Activated CD8-positive, alpha-beta T cell treated with anti-CD3 and anti-CD28 coated beads, Interleukin-2, amount 10 ng/mL, durations not matched to agents 7 days and 5 days (primary cell): ENCODE data around the gene POLR2J. TPM values are rescaled to one million over a fixed set of nuclear protein-coding genes. Genes with fewer than 3 reads are reported as not detected.
"Not testable (repeated sequence)": the region's sequence is repeated elsewhere in the genome, so short reads cannot be mapped to it uniquely, and the experiment has no call there.

Experiments used
- ATAC-seq: fragments of 150-1000 bp; cut with Tn5 transposase; one replicate; pipeline ENCODE4 v1.10.0; 2021; ENCODE audit warnings: moderate library complexity
- CTCF ChIA-PET: fragments of 350-600 bp; sonication (Branson Sonifier 250); formaldehyde crosslinking; loops from one replicate; lab custom pipeline; 2021; ENCODE audit warnings: antibody characterized with exemption; lab: Charles Lee
- POLR2A ChIA-PET: fragments of 350-600 bp; sonication (Branson Sonifier 250); formaldehyde crosslinking; loops from one replicate; lab custom pipeline; 2021; ENCODE audit warnings: antibody characterized with exemption; lab: Charles Lee
- DNase-seq: peaks from one replicate; pipeline ENCODE4 v3.0.0-alpha.2; 2020
- H3K27ac Mint-ChIP-seq: one replicate; pipeline ENCODE4 v1.8.0; 2021; ENCODE audit warnings: mild to moderate bottlenecking, mixed read lengths
- H3K27me3 Mint-ChIP-seq: one replicate; pipeline ENCODE4 v1.8.0; 2021; ENCODE audit warnings: low read depth, mixed read lengths
- H3K36me3 Mint-ChIP-seq: one replicate; pipeline ENCODE4 v1.8.0; 2021; ENCODE audit warnings: low read depth, mixed read lengths
- H3K4me1 Mint-ChIP-seq: one replicate; pipeline ENCODE4 v1.8.0; 2021; ENCODE audit warnings: low read depth, mixed read lengths
- H3K4me3 Mint-ChIP-seq: one replicate; pipeline ENCODE4 v1.8.0; 2021; ENCODE audit warnings: mild to moderate bottlenecking, mixed read lengths
- H3K9me3 Mint-ChIP-seq: one replicate; pipeline ENCODE4 v1.8.0; 2022; ENCODE audit warnings: mixed read lengths; ENCODE audit not compliant: insufficient read depth
- total RNA-seq, 2 experiments: library from RNA; stranded (reverse); gene quantifications; one replicate each; pipeline ENCODE4 v1.2.3, GENCODE V29; 2021

The POLR2J gene
- total RNA-seq = 10 to 100 TPM; 55.7 to 62.0 TPM

GRCh38 chr7:102478314-102479208 is at the start of gene POLR2J:
Gene POLR2J, minus strand, starts transcription at chr7:102478922. Its CDS starts 62 bp downstream, at chr7:102478860.
- POLR2A ChIA-PET = not testable (repeated sequence)

DNA sequence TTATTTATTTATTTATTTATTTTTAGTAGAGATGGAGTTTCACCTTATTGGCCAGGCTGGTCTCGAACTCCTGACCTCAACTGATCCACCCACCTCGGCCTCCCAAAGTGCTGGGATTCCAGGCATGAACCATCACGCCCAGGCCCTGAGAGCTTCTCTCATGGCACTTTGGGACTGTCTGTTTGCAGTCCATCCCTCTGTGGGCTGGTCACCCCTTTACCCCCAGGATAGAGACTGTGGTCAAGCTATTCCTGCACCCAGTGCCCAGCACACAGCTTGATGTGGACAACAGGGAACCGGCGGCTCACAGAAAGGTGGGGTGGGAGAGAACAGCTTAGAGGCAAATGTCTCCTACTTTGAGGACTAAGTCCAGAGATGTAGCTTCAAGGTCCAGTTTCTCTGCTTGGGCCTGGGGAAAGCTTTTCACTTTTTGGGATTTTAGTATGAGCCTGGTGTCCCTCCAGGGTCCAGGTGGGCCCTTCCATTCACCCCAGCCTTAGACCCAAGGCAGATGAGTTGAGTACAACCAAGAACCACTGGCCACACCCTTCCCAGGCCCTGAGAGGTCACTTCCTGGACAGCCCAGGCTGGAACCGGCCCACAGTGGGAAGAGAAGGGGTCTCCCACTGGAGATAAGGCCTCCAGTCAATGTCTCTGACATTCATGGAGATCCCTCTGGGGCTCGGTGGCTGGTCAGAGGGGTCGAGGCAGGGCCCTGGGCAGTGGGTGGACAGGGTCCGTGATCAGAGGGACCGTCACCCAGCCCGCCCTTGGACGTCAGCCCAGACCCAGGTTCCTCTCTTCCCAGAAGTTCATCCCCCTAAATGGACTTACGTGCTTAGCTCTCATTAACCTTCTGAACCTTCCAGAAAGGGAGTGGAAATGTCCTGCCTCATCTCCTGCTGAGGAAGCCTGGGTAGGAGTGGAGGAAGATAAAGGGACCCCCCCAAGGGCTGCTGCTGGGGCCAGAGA is 49.4 kb upstream of the POLR2J start:
- POLR2A ChIA-PET, CTCF ChIA-PET: not testable (repeated sequence)

More at GRCh38 chr7:102478314-102479208, at the start of gene POLR2J:
- H3K36me3 Mint-ChIP-seq, H3K4me1 Mint-ChIP-seq, H3K9me3 Mint-ChIP-seq, H3K27me3 Mint-ChIP-seq, CTCF ChIA-PET: not testable (repeated sequence)
- Mint-ChIP-seq H3K4me3 (peak within 1 kb of the TSS; percentile 89), H3K27ac (peak within 1 kb of the TSS; percentile 87)
- DNase-seq = peak; percentile 79
- ATAC-seq = peak; percentile 92

GRCh38 chr7:102527182-102527581 is 48.5 kb upstream of the POLR2J start:
- DNase-seq, H3K4me3 Mint-ChIP-seq, H3K9me3 Mint-ChIP-seq, ATAC-seq, CTCF ChIA-PET, H3K27me3 Mint-ChIP-seq, H3K4me1 Mint-ChIP-seq, POLR2A ChIA-PET, H3K27ac Mint-ChIP-seq, H3K36me3 Mint-ChIP-seq: not testable (repeated sequence)

More for the DNA sequence above, 49.4 kb upstream of the POLR2J start:
- H3K27me3 Mint-ChIP-seq, H3K27ac Mint-ChIP-seq, H3K4me1 Mint-ChIP-seq, H3K36me3 Mint-ChIP-seq, H3K4me3 Mint-ChIP-seq, H3K9me3 Mint-ChIP-seq, ATAC-seq, DNase-seq: not testable (repeated sequence)

DNA sequence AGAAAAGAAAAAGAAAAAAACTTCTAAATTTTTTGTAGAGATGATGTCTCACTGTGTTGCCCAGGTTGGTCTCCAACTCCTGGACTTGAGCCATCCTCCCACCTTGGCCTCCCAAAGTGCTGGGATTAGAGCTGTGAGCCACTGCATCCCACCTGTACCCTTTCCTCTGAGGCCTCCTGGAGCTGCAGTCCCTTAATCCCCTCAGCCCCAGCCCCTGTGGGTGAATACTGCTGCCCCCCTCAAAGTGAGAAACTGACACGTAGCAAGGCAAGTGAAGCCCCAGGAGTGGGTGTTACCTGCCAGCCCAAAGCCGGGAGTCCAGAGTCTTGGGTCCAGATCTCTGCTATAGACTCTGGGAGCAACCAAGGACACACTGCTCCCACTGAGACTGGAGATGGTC is 46.1 kb upstream of the POLR2J start:
- H3K27me3 Mint-ChIP-seq, H3K4me1 Mint-ChIP-seq: not testable (repeated sequence)

DNA sequence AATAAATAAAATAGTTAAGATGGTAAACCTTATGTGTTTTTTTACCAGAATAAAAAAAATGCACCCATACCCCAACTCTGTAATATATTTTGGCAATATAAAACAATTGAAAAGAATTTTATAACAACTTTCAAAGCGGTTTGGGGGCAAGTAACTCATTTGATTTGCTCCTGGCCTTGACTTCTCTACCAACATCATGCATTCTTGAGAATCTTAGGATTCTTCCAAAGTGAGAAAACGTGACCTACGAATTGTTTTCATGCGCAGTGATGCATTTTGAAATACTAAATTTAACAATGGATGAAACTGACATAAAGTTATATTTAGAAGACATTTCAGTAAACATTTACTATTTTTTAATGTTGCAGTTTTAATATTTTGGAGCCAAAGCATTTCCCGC is 42.1 kb upstream of the POLR2J start:
- H3K4me3 Mint-ChIP-seq, H3K27ac Mint-ChIP-seq, H3K36me3 Mint-ChIP-seq, ATAC-seq, POLR2A ChIA-PET, H3K9me3 Mint-ChIP-seq, H3K4me1 Mint-ChIP-seq, DNase-seq, H3K27me3 Mint-ChIP-seq, CTCF ChIA-PET: not testable (repeated sequence)

More for the DNA sequence above, 46.1 kb upstream of the POLR2J start:
- POLR2A ChIA-PET, CTCF ChIA-PET, H3K4me3 Mint-ChIP-seq, H3K9me3 Mint-ChIP-seq, DNase-seq, H3K36me3 Mint-ChIP-seq, H3K27ac Mint-ChIP-seq: not testable (repeated sequence)
- peak; percentile 10 for ATAC-seq

DNA sequence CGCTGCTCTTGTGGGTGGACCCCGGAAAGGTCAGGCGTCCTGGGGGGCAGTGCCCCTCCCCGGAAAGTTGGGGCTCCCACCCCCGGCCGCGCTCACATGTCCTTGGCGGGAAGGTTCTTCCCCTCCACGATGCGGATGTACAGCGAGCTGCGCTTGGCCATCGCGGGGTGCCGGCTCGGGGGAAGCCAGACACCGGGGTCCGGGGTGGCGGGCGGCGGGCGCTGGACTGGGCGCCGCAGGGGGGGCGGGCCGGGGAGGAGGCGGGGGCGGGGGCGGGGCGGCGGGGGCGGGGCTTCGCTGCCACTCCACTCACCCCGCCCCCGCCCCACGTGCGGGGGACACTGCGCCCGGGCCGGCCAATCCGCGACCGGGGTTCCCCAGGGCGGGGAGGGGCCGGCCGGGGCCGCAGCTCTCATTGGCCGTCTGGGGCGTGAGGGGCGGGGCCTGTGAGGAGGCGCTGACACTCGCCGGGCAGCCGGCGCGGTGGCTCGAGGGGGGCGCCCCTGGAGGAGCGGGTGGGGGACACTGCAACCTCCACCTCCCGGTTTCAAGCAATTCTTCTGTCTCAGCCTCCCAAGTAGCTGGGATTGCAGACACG is 38.9 kb upstream of the POLR2J start, which contains the start of gene RASA4B:
TSS of gene RASA4B (minus strand) at position 228 of the 598 bp plus-strand sequence. CDS start at position 161, 67 bp downstream.
- H3K27ac Mint-ChIP-seq, H3K27me3 Mint-ChIP-seq, POLR2A ChIA-PET, H3K9me3 Mint-ChIP-seq, H3K36me3 Mint-ChIP-seq, CTCF ChIA-PET, H3K4me3 Mint-ChIP-seq, H3K4me1 Mint-ChIP-seq: not testable (repeated sequence)
- ATAC-seq = peak; percentile 100
- peak; percentile 20 for DNase-seq

GRCh38 chr7:102516951-102517350 is 38.2 kb upstream of the POLR2J start:
- H3K27ac Mint-ChIP-seq, ATAC-seq, POLR2A ChIA-PET, H3K9me3 Mint-ChIP-seq, DNase-seq, CTCF ChIA-PET, H3K27me3 Mint-ChIP-seq, H3K4me3 Mint-ChIP-seq, H3K36me3 Mint-ChIP-seq, H3K4me1 Mint-ChIP-seq: not testable (repeated sequence)

GRCh38 chr7:102515889-102516288 is 37.2 kb upstream of the POLR2J start:
- ATAC-seq, DNase-seq, H3K4me1 Mint-ChIP-seq, POLR2A ChIA-PET, H3K36me3 Mint-ChIP-seq, H3K9me3 Mint-ChIP-seq, CTCF ChIA-PET, H3K27me3 Mint-ChIP-seq, H3K27ac Mint-ChIP-seq, H3K4me3 Mint-ChIP-seq: not testable (repeated sequence)

- POLR2A ChIA-PET, H3K27ac Mint-ChIP-seq, H3K4me3 Mint-ChIP-seq, H3K36me3 Mint-ChIP-seq, ATAC-seq, H3K9me3 Mint-ChIP-seq, CTCF ChIA-PET, H3K27me3 Mint-ChIP-seq, H3K4me1 Mint-ChIP-seq: not testable (repeated sequence)
- peak; percentile 15 for DNase-seq
Measured at GRCh38 chr7:102514881-102515721, 36.4 kb upstream of the POLR2J start.

DNA sequence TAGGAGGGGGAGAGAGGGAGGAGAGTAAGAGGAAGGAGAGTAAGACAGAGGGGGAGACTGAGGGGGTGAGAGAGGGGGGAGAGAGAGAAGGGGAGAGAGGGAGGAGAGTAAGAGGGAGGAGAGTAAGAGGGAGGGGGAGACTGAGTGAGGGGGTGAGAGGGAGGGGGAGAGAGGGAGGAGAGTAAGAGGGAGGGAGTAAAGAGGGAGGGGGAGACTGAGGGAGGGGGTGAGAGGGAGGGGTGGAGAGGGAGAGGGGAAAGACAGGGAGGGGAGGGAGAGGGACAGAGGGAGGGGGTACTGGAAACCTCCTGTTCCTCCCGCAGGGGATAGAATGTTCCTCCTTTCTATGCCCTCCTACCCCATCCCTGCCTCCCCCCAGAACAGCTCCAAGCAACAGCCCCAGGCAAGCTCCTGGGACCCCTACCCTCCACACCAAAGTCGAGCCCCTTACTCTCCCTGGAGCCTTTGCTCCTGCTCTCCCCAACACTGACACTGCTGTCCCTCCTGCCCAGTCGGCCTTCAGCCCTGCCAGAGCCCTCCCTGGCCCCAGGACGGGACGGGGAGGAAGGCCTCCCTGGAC is 34.0 kb upstream of the POLR2J start:
- ATAC-seq, H3K4me3 Mint-ChIP-seq, H3K4me1 Mint-ChIP-seq, H3K27me3 Mint-ChIP-seq, H3K36me3 Mint-ChIP-seq, POLR2A ChIA-PET, CTCF ChIA-PET, H3K9me3 Mint-ChIP-seq, H3K27ac Mint-ChIP-seq: not testable (repeated sequence)
- DNase-seq = peak; percentile 21
